ENCODE measurements around the gene LHFPL3.

LHFPL3 gene

GRCh38 chr7:104655592-104655991, 327.2 kb downstream of the LHFPL3 start:
- Histone ChIP-seq H3K18ac (ENCODE audit: low read length) (no peak overlapping the region), H3K4me1 (ENCODE audit: control insufficient read depth in 2 of 2, insufficient read depth in 1 of 2, low read depth in 1 of 2, low read length in 2 of 2) (no peaks in the 10 kb centered on the region), H3K9ac (ENCODE audit: low read depth, low read length, poor library complexity) (no peak overlapping the region), H3K4ac (ENCODE audit: low read length) (no peak overlapping the region), H2BK120ac (ENCODE audit: low read depth, low read length) (no peak overlapping the region), H3K4me2 (ENCODE audit: insufficient read depth, low read length, poor library complexity, severe bottlenecking) (no peak overlapping the region), H2BK12ac (ENCODE audit: low read length) (no peak overlapping the region), H3K27ac (replicated peaks; ENCODE audit: low read length) (no peak overlapping the region), H4K91ac (ENCODE audit: low read depth, low read length, poor library complexity) (no peak overlapping the region), H3K27me3 (ENCODE audit: control insufficient read depth in 3 of 3, insufficient read depth in 3 of 3, low read depth in 1 of 3, low read length in 3 of 3) (no peaks in the 10 kb centered on the region), H2AK5ac (ENCODE audit: low read depth, low read length) (no peak overlapping the region), H2BK15ac (ENCODE audit: low read length) (no peak overlapping the region), H2AFZ (ENCODE audit: low read length) (no peak overlapping the region), H4K8ac (ENCODE audit: low read depth, low read length) (no peak overlapping the region), H3K4me3 (ENCODE audit: low read length in 2 of 2) (no peak overlapping the region), H3K79me1 (ENCODE audit: low read depth, low read length) (no peaks in the 10 kb centered on the region), H3K23ac (ENCODE audit: low read depth, low read length, poor library complexity) (no peak overlapping the region), H3K36me3 (replicated peaks in 1 of 2; ENCODE audit: control insufficient read depth in 2 of 2, insufficient read depth in 2 of 2, low read length in 2 of 2) (no peaks in the 10 kb centered on the region), H2BK5ac (ENCODE audit: low read length) (no peak overlapping the region), H3K14ac (ENCODE audit: low read length) (no peak overlapping the region), H3K9me3 (replicated peaks in 1 of 2; ENCODE audit: control insufficient read depth in 2 of 2, insufficient read depth in 1 of 2, low read depth in 1 of 2, low read length in 2 of 2) (no peaks in the 10 kb centered on the region)
- no peak for DNase-seq (ENCODE audit: low spot score)
- no CpG with 5 or more reads among the region's 3 CpGs for WGBS, 2 donors (ENCODE audit: extremely low coverage in 2 of 2, insufficient read length in 2 of 2, insufficient replicate concordance in 1 of 2)

GRCh38 chr7:104656467-104656866, 328.1 kb downstream of the LHFPL3 start:
- Histone ChIP-seq H3K23ac (ENCODE audit: low read depth, low read length, poor library complexity) (no peak overlapping the region), H3K9me3 (replicated peaks in 1 of 2; ENCODE audit: control insufficient read depth in 2 of 2, insufficient read depth in 1 of 2, low read depth in 1 of 2, low read length in 2 of 2) (no peaks in the 10 kb centered on the region), H3K27me3 (ENCODE audit: control insufficient read depth in 3 of 3, insufficient read depth in 3 of 3, low read depth in 1 of 3, low read length in 3 of 3) (no peaks in the 10 kb centered on the region), H3K4me1 (ENCODE audit: control insufficient read depth in 2 of 2, insufficient read depth in 1 of 2, low read depth in 1 of 2, low read length in 2 of 2) (no peaks in the 10 kb centered on the region), H2AK5ac (ENCODE audit: low read depth, low read length) (no peak overlapping the region), H3K9ac (ENCODE audit: low read depth, low read length, poor library complexity) (no peak overlapping the region), H3K18ac (ENCODE audit: low read length) (no peak overlapping the region), H3K79me1 (ENCODE audit: low read depth, low read length) (no peaks in the 10 kb centered on the region), H3K4ac (ENCODE audit: low read length) (no peak overlapping the region), H3K36me3 (replicated peaks in 1 of 2; ENCODE audit: control insufficient read depth in 2 of 2, insufficient read depth in 2 of 2, low read length in 2 of 2) (no peaks in the 10 kb centered on the region), H4K8ac (ENCODE audit: low read depth, low read length) (no peak overlapping the region), H3K4me2 (ENCODE audit: insufficient read depth, low read length, poor library complexity, severe bottlenecking) (no peak overlapping the region), H2BK5ac (ENCODE audit: low read length) (no peak overlapping the region), H2AFZ (ENCODE audit: low read length) (no peak overlapping the region), H3K14ac (ENCODE audit: low read length) (no peak overlapping the region), H2BK15ac (ENCODE audit: low read length) (no peak overlapping the region), H2BK12ac (ENCODE audit: low read length) (no peak overlapping the region), H3K4me3 (ENCODE audit: low read length in 2 of 2) (no peak overlapping the region), H2BK120ac (ENCODE audit: low read depth, low read length) (no peak overlapping the region), H4K91ac (ENCODE audit: low read depth, low read length, poor library complexity) (no peak overlapping the region), H3K27ac (replicated peaks; ENCODE audit: low read length) (no peak overlapping the region)
- WGBS, 2 donors (ENCODE audit: extremely low coverage in 2 of 2, insufficient read length in 2 of 2, insufficient replicate concordance in 1 of 2) = no CpG with 5 or more reads among the region's 1 CpG
- DNase-seq (ENCODE audit: low spot score) = no peak

DNA sequence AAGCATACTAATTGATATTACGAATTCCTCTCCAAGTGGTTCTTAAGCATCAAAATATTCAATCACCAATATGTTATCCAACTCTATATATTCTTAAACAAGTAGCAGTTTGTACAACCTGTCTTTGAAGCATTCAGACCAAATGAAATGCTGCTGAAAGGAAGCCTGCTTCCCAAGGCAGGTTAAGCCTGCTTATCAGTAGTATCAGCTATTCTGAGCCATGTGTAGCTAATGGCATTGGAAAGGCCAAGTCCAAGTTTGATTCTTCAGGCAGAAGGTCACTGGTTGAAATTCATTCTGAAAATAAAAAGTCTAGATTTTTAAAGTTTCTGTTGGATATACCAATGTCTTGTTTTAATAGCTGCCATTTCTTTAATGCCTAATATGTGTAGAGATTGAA, 328.7 kb downstream of the LHFPL3 start:
- H3K27me3 ChIP-seq (ENCODE audit: control insufficient read depth in 3 of 3, insufficient read depth in 3 of 3, low read depth in 1 of 3, low read length in 3 of 3) = no peaks in the 10 kb centered on the region
- no CpG with 5 or more reads among the region's 1 CpG for WGBS, 2 donors (ENCODE audit: extremely low coverage in 2 of 2, insufficient read length in 2 of 2, insufficient replicate concordance in 1 of 2)
- H3K27ac ChIP-seq (replicated peaks; ENCODE audit: low read length) = no peak overlapping the region

GRCh38 chr7:104661575-104661974, 333.2 kb downstream of the LHFPL3 start:
- Histone ChIP-seq H3K4ac (ENCODE audit: low read length) (no peak overlapping the region), H3K9ac (ENCODE audit: low read depth, low read length, poor library complexity) (no peak overlapping the region), H3K23ac (ENCODE audit: low read depth, low read length, poor library complexity) (no peak overlapping the region), H2AK5ac (ENCODE audit: low read depth, low read length) (no peak overlapping the region), H3K9me3 (replicated peaks in 1 of 2; ENCODE audit: control insufficient read depth in 2 of 2, insufficient read depth in 1 of 2, low read depth in 1 of 2, low read length in 2 of 2) (no peaks in the 10 kb centered on the region), H2BK15ac (ENCODE audit: low read length) (no peak overlapping the region), H2AFZ (ENCODE audit: low read length) (no peak overlapping the region), H3K4me3 (ENCODE audit: low read length in 2 of 2) (no peak overlapping the region), H3K18ac (ENCODE audit: low read length) (no peak overlapping the region), H3K36me3 (replicated peaks in 1 of 2; ENCODE audit: control insufficient read depth in 2 of 2, insufficient read depth in 2 of 2, low read length in 2 of 2) (no peaks in the 10 kb centered on the region), H2BK12ac (ENCODE audit: low read length) (no peak overlapping the region), H3K4me1 (ENCODE audit: control insufficient read depth in 2 of 2, insufficient read depth in 1 of 2, low read depth in 1 of 2, low read length in 2 of 2) (no peaks in the 10 kb centered on the region), H4K8ac (ENCODE audit: low read depth, low read length) (no peak overlapping the region), H3K27ac (replicated peaks; ENCODE audit: low read length) (no peak overlapping the region), H2BK5ac (ENCODE audit: low read length) (no peak overlapping the region), H2BK120ac (ENCODE audit: low read depth, low read length) (no peak overlapping the region), H3K27me3 (ENCODE audit: control insufficient read depth in 3 of 3, insufficient read depth in 3 of 3, low read depth in 1 of 3, low read length in 3 of 3) (no peaks in the 10 kb centered on the region), H3K79me1 (ENCODE audit: low read depth, low read length) (no peaks in the 10 kb centered on the region), H4K91ac (ENCODE audit: low read depth, low read length, poor library complexity) (no peak overlapping the region), H3K4me2 (ENCODE audit: insufficient read depth, low read length, poor library complexity, severe bottlenecking) (no peak overlapping the region), H3K14ac (ENCODE audit: low read length) (no peak overlapping the region)
- no CpG with 5 or more reads among the region's 5 CpGs for WGBS, 2 donors (ENCODE audit: extremely low coverage in 2 of 2, insufficient read length in 2 of 2, insufficient replicate concordance in 1 of 2)
- DNase-seq (ENCODE audit: low spot score) = no peak

More for the DNA sequence above, 328.7 kb downstream of the LHFPL3 start:
- no peak overlapping the region for H3K23ac ChIP-seq (ENCODE audit: low read depth, low read length, poor library complexity)
- H2AFZ ChIP-seq (ENCODE audit: low read length) = no peak overlapping the region
- no peaks in the 10 kb centered on the region for H3K4me1 ChIP-seq (ENCODE audit: control insufficient read depth in 2 of 2, insufficient read depth in 1 of 2, low read depth in 1 of 2, low read length in 2 of 2)
- H3K4me3 ChIP-seq (ENCODE audit: low read length in 2 of 2) = no peak overlapping the region
- H2BK12ac ChIP-seq (ENCODE audit: low read length) = no peak overlapping the region
- no peak overlapping the region for H2BK15ac ChIP-seq (ENCODE audit: low read length)
- H4K91ac ChIP-seq (ENCODE audit: low read depth, low read length, poor library complexity) = no peak overlapping the region
- no peaks in the 10 kb centered on the region for H3K36me3 ChIP-seq (replicated peaks in 1 of 2; ENCODE audit: control insufficient read depth in 2 of 2, insufficient read depth in 2 of 2, low read length in 2 of 2)
- no peak overlapping the region for H2BK5ac ChIP-seq (ENCODE audit: low read length)
- no peak overlapping the region for H3K14ac ChIP-seq (ENCODE audit: low read length)
- no peak overlapping the region for H4K8ac ChIP-seq (ENCODE audit: low read depth, low read length)
- no peaks in the 10 kb centered on the region for H3K79me1 ChIP-seq (ENCODE audit: low read depth, low read length)
- no peak overlapping the region for H3K18ac ChIP-seq (ENCODE audit: low read length)
- H3K9ac ChIP-seq (ENCODE audit: low read depth, low read length, poor library complexity) = no peak overlapping the region
- no peak overlapping the region for H2AK5ac ChIP-seq (ENCODE audit: low read depth, low read length)
- DNase-seq (ENCODE audit: low spot score) = no peak
- H3K4me2 ChIP-seq (ENCODE audit: insufficient read depth, low read length, poor library complexity, severe bottlenecking) = no peak overlapping the region
- H3K9me3 ChIP-seq (replicated peaks in 1 of 2; ENCODE audit: control insufficient read depth in 2 of 2, insufficient read depth in 1 of 2, low read depth in 1 of 2, low read length in 2 of 2) = no peaks in the 10 kb centered on the region
- no peak overlapping the region for H2BK120ac ChIP-seq (ENCODE audit: low read depth, low read length)
- no peak overlapping the region for H3K4ac ChIP-seq (ENCODE audit: low read length)

Data from neuronal stem cell (in vitro differentiated cells).